Fibroblast of villous mesenchyme (primary cell): Measurements from ENCODE around the gene ZNF319. TPM values are rescaled to one million over a fixed set of nuclear protein-coding genes. Genes with fewer than 3 reads are reported as not detected.

Experiments
- DNase-seq: peaks from one replicate; pipeline ENCODE4 v3.0.0-alpha.2; 2010; ENCODE audit warnings: low read depth
- H3K4me3 ChIP-seq: 2 replicates; pipeline ENCODE4 v1.5.1; 2011; ENCODE audit warnings: low read depth, mild to moderate bottlenecking, low read length
- CTCF ChIP-seq: IDR thresholded peaks from 2 replicates; pipeline ENCODE4 v1.5.1; 2012; ENCODE audit warnings: low read depth, mild to moderate bottlenecking, low read length; ENCODE audit not compliant: insufficient read depth
- total RNA-seq: library from RNA; depleted of rRNA; stranded (reverse); fragments of >200 nt; gene quantifications from 2 replicates; pipeline ENCODE4 v1.2.3, GENCODE V29; 2012

The ZNF319 gene
- total RNA-seq, 1 donor: 6.0 TPM

GRCh38 chr16:58031016-58031800 lies 30.7 kb upstream of the ZNF319 start:
- H3K4me3 ChIP-seq: no peak overlapping the region

GRCh38 chr16:58030136-58030840 lies 29.8 kb upstream of the ZNF319 start:
- DNase-seq: no peak
- TF ChIP-seq CTCF: no peak
- no peak overlapping the region for H3K4me3 ChIP-seq

More at GRCh38 chr16:58031016-58031800, 30.7 kb upstream of the ZNF319 start:
- no peak for TF ChIP-seq CTCF
- DNase-seq: no peak

GRCh38 chr16:58029410-58029809 lies 28.9 kb upstream of the ZNF319 start:
- H3K4me3 ChIP-seq: no peak overlapping the region
- TF ChIP-seq CTCF: no peak
- no peak for DNase-seq

- H3K4me3 ChIP-seq: no peak overlapping the region
- no peak for TF ChIP-seq CTCF
- no peak for DNase-seq
These were observed 28.1 kb upstream of the ZNF319 start for GRCh38 chr16:58028541-58029070.

GRCh38 chr16:58027916-58028455 lies 27.5 kb upstream of the ZNF319 start:
- no peak overlapping the region for H3K4me3 ChIP-seq
- DNase-seq: no peak
- TF ChIP-seq CTCF: no peak

GRCh38 chr16:58027161-58027915 lies 26.9 kb upstream of the ZNF319 start:
- H3K4me3 ChIP-seq: peak overlapping the region; percentile 64
- peak; percentile 32 for DNase-seq
- no peak for TF ChIP-seq CTCF
